HUDEP-2 (cell line): ENCODE data around the gene CGRRF1.

Experiments used
- DNase-seq, 76 experiments: peaks; one replicate each; lab custom pipeline; 2025; ENCODE audit not compliant: unreplicated experiment in 76 of 76; lab: John Stamatoyannopoulos, UW

Gene CGRRF1

DNA sequence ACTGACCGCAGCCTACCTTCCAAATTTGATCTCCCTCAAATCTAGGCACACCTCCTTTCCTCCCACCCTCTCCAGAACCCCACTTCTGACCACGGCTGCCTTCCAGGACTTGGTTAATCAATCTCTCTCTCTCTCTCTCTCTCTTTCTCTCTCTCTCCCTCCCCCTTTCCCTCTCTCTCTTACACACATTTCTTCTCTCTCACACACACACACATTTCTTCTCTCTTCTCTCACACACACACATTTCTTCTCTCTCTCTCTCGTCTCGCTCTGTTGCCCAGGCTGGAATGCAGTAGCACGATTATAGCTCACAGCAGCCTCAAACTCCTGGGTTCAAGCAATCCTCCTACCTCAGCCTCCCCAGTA, 20.4 kb upstream of the CGRRF1 start:
- no peak for DNase-seq

GRCh38 chr14:54489731-54490444, 19.8 kb upstream of the CGRRF1 start:
- DNase-seq: no peak

- no peak for DNase-seq
Observed at GRCh38 chr14:54490445-54491175, 19.1 kb upstream of the CGRRF1 start.

- DNase-seq: no peak
Observed at GRCh38 chr14:54493293-54493692, 16.4 kb upstream of the CGRRF1 start.

DNA sequence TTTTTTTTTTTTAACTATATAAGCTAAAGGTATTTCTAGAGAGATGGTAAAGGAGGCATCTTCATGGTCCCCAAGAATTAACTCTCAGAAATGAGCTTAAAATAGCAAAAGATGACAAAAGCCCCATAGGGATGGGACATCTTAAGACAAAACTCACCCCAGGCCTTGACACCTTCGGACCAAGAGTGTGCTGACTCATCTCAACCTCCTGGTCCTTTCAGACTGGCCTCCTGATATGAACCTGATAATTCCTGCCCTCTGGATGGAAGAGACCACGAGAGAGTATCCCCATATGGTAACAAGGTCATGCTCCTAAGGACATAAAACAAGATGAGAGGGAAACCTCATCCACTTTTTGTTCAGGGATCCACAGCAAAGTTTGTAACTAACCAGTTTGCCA, 12.5 kb upstream of the CGRRF1 start:
- no peak for DNase-seq

DNA sequence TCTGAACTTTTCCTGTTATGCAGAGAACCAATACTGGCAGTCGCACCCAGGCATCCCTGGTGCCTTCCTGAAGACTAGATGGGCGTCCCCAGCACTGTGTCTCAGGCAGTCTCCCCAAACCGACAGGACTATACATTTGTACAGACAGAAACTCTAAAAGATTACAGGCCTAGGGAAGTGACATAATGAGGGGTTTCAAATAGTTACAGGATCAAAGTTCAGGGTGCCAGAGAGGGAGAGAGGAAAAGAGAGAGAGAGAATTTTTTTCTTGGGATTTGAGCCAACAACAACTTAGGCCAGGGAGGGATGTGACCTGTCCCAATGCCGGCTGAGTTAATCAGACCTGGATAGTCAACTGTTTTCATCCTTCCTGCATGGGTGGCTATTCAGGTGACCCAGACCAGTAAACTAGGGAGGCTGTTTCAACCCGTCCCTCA, 11.6 kb upstream of the CGRRF1 start:
- no peak for DNase-seq

GRCh38 chr14:54498579-54498978, 11.1 kb upstream of the CGRRF1 start:
- no peak for DNase-seq

DNA sequence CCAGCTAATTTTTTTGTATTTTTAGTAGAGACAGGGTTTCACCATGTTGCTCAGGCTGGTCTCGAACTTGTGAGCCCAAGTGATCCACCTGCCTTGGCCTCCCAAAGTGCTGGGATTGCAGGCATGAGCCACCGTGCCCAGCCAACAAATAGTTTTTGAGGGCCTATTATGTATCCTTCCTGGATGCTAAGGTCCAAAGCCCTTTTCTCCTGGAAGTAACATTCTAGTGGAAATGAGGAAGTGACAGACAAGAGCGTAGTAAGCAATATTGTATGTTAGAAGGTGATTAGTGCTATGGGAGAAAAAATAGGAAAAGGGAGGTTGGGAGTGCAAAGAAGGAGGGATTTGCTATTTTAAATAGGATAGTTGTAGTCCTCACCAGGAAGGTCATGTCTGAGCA, 9.0 kb upstream of the CGRRF1 start:
- DNase-seq: no peak

- DNase-seq: no peak
Observed at GRCh38 chr14:54501480-54501879, 8.2 kb upstream of the CGRRF1 start.

GRCh38 chr14:54502602-54503001, 7.1 kb upstream of the CGRRF1 start:
- no peak for DNase-seq

- peak in 12 of 76 experiments; percentile 4 to 34 (median 20) for DNase-seq
Observed at GRCh38 chr14:54503486-54503885, 6.2 kb upstream of the CGRRF1 start.

DNA sequence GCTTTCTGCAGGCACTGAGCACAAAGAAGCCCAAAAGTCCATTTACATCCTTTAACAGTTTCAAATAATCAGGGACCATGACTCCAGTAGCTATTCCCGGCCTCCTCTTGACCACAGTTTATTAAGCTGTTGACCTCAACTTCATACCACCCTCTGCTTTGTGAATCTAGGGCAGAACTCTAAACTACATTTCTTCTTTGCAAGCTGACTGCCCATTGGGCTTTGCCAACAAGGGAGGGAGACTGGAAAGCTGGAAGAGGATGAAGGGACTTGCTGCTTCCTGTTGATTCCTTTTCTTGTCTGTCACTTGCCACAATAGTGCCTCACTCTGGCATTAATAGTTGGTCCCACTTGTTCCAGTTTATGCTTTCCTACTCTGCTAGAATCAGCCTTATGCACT, 2.7 kb downstream of the CGRRF1 start:
- DNase-seq: no peak

- DNase-seq: no peak
Observed at GRCh38 chr14:54515670-54516069, 6.0 kb downstream of the CGRRF1 start.

DNA sequence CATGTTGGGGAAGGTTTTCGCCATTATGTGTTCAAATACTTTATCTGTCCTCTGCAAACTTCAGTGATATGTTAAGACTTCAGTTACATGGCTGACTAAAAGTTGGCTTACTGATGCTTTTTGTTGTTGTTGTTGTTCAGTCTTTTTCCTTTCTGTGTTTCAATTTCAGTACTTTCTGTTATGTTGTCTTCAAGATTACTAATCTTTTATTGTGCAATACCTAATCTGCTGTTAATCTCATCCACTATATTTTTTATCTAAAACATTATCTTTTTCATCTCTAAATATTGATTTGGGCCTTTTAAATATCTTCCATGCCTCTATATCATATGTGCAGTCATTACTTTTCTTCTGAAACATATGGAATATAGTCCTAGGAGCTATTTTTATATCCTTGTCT, 7.0 kb downstream of the CGRRF1 start:
- no peak for DNase-seq

DNA sequence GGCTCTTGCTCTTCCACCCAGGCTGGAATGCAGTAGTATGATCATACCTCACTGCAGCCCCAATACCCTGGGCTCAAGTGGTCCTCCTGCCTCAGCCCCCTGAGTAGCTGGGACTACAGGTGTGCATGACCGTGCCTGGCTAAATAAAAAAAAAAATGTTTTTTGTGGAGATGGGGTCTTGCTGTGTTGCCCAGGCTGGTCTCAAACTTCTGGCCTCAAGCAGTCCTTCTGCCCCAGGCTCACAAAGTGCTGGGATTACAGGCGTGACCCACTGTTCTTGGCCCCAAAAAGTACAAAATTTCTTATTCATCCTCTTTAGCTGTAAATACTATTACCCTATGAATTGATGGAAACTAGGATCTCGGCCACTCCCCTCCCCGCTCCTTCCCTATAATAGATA, 14.7 kb downstream of the CGRRF1 start:
- no peak for DNase-seq

DNA sequence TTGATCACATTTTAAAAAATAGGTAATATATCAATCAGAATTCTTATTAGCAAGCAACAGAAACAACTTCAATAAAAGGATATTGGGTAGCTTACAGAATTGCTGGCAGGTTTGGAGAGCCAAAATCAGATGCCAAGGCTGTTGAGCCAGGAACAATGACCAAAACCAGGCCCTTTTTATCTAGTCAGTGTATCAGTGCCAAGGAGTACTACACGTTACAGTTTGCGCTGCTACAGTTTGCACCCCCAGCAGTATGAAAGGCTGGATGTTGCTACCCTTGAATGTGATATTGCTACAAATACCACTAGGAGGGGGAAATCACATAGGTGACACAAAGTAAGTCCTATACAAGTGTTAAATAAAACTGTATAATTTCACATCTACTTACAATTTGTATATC, 19.3 kb downstream of the CGRRF1 start:
- DNase-seq: no peak

DNA sequence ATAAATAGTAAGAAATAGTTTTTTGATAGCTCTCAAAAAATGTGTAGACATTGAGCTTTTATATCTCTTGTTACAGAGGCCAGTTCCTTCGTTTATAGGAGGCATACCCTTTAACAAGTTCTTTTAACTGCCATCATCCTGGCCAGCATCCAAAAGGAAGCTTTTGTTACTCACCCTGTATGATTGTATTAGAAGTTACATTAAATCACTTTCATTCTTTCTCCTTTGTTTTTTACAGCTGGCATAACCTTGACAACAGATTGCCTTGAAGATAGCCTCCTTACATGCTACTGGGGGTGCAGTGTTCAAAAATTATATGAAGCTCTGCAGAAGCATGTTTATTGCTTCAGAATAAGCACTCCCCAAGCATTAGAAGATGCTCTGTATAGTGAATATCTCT, 20.1 kb downstream of the CGRRF1 start:
- no peak for DNase-seq

DNA sequence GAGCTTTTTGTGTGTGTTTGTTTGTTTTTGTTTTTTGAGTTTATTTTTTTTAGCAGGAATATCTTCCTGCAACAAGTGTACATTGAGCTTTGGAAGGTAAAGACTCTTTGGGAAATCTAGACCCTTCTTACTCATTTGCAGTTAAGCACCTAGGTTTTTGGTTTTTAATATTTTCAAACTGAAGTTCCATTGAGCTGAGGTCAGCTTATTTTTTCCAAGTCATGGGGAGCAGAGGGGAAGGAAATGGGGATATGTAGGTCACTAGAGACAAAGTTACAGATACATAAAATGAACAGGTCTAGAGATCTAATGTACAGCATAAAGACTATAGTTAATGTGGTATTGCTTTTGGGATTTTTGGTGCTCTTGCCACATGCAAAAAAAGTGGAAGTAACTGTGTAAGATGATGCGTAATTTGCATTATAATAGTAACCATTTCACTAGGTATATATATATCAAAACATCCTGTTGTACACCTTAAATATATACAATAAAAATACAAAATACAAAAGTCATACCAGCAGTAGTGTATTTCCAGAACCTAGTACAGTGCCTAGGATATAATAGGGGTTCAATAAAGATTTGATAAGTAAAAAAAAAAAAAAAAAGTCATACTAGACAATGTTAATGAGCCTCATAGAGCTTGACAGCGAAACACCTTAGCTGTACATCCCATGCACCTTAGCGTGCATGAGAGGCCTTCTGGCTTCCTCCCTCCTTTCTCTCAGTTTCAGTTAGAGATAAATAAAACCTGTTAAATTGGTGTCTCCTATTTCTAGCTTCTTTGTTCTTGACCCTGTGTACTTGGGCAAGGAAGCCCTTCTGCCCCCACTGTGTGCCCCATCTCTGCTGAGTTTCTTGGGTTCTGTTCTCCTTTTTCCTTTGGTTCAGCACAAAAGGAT, 22.7 kb downstream of the CGRRF1 start:
- no peak for DNase-seq

- DNase-seq: no peak
Observed at GRCh38 chr14:54533100-54533499, 23.4 kb downstream of the CGRRF1 start.

- no peak for DNase-seq
Observed at GRCh38 chr14:54535126-54535525, 25.4 kb downstream of the CGRRF1 start.

DNA sequence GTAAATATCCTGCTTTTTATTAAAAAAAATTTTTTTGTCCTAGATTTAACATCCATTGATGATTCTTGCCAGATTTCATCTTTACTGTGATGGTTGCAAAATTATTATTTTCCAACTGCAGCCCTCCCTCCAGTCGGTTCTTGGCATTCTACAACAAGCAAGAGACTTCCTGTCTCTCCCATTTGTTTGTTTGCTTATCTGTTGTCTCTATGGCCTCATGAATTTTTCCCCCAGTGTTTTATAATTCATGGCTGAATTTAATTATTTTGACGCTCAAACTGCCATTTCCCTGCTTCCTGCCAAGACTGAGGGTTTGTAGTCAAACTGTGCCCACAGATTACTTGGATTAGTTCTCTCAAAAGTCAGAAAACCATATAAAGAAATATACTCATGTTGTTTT, 25.9 kb downstream of the CGRRF1 start:
- DNase-seq: no peak
